SK-N-SH (cell line): ENCODE results near the gene NREP. TPM values are rescaled to one million over a fixed set of nuclear protein-coding genes. Genes with fewer than 3 reads are reported as not detected.

ENCODE experiments used
- CTCF ChIA-PET: fragments of 300-600, 350-600 bp; formaldehyde crosslinking; extraction: SDS; loops from one replicate; lab custom pipeline; 2021; lab: Yijun Ruan, JAX
- POLR2A ChIA-PET: fragments of 350-600 bp; sonication (Branson Sonifier 250); formaldehyde crosslinking; extraction: SDS; loops from one replicate; lab custom pipeline; 2020; ENCODE audit warnings: antibody characterized with exemption, inconsistent platforms; lab: Yijun Ruan, JAX
- DNase-seq: peaks from one replicate; pipeline ENCODE4 v3.0.0; 2012
- H2AFZ ChIP-seq: fragments of 200-600 bp; sonication (generic); 2 replicates; pipeline ENCODE4 v1.8.1; 2016; ENCODE audit warnings: antibody characterized with exemption, mild to moderate bottlenecking, low read depth
- H3F3A ChIP-seq: fragments of 200-600 bp; sonication (generic); replicated peaks from 2 replicates; pipeline ENCODE3; 2016; ENCODE audit warnings: antibody characterized with exemption, mild to moderate bottlenecking; ENCODE audit not compliant: insufficient read depth
- H3K27ac ChIP-seq, 2 experiments: fragments of 200-500 bp in 1 of 2; fragments of 200-600 bp in 1 of 2; sonication (Bioruptor generic) in 1 of 2; sonication (generic), shearing (Covaris generic) in 1 of 2; 2 replicates each; pipeline versions ENCODE4 v1.5.1 to v1.6.1; 2014 to 2016; ENCODE audit warnings: low read depth in 2 of 2, inconsistent platforms in 1 of 2, low read length in 1 of 2, mild to moderate bottlenecking in 1 of 2, mixed read lengths in 1 of 2
- H3K27me3 ChIP-seq: fragments of 200-600 bp; sonication (generic), shearing (Covaris generic); 2 replicates; pipeline ENCODE4 v1.6.1; 2016; ENCODE audit warnings: mixed run types; ENCODE audit not compliant: insufficient read depth
- H3K36me3 ChIP-seq, 2 experiments: fragments of 200-500 bp in 1 of 2; fragments of 200-600 bp in 1 of 2; sonication (Bioruptor generic) in 1 of 2; sonication (generic) in 1 of 2; replicated peaks in 1 of 2; 2 replicates each; pipeline versions ENCODE3 to v1.5.1; 2014 to 2016; ENCODE audit warnings: low read length in 1 of 2, mild to moderate bottlenecking in 1 of 2; ENCODE audit not compliant: insufficient read depth in 2 of 2, control insufficient read depth in 1 of 2
- H3K4me1 ChIP-seq, 2 experiments: fragments of 200-500 bp in 1 of 2; fragments of 200-600 bp in 1 of 2; sonication (Bioruptor generic) in 1 of 2; sonication (generic), shearing (Covaris generic) in 1 of 2; 2 replicates each; pipeline versions ENCODE4 v1.5.1 to v1.6.1; 2014 to 2016; ENCODE audit warnings: low read depth in 1 of 2, low read length in 1 of 2, mixed run types in 1 of 2; ENCODE audit not compliant: insufficient read depth in 2 of 2, control insufficient read depth in 1 of 2
- H3K4me2 ChIP-seq: fragments of 200-600 bp; sonication (generic), shearing (Covaris generic); 2 replicates; pipeline ENCODE4 v1.6.1; 2017; ENCODE audit warnings: mixed run types
- H3K4me3 ChIP-seq, 2 experiments: fragments of 200-500 bp in 1 of 2; fragments of 200-600 bp in 1 of 2; sonication (Bioruptor generic) in 1 of 2; sonication (generic), shearing (Covaris generic) in 1 of 2; 2 replicates each; pipeline versions ENCODE4 v1.5.1 to v1.8.1; 2014 to 2016; ENCODE audit warnings: low read depth in 2 of 2, inconsistent platforms in 1 of 2, low read length in 1 of 2, mild to moderate bottlenecking in 1 of 2, mixed read lengths in 1 of 2, moderate library complexity in 1 of 2
- H3K79me2 ChIP-seq: fragments of 200-600 bp; sonication (generic); 2 replicates; pipeline ENCODE4 v1.8.1; 2017; ENCODE audit warnings: mild to moderate bottlenecking; ENCODE audit not compliant: insufficient read depth
- H3K9ac ChIP-seq: fragments of 200-600 bp; sonication (generic); 2 replicates; pipeline ENCODE4 v1.6.1; 2017; ENCODE audit warnings: mixed run types
- H3K9me2 ChIP-seq: fragments of 200-600 bp; sonication (generic); 2 replicates; pipeline ENCODE4 v1.6.1; 2017; ENCODE audit warnings: mixed run types
- H3K9me3 ChIP-seq: fragments of 200-600 bp; sonication (generic); 2 replicates; pipeline ENCODE4 v1.6.1; 2017; ENCODE audit warnings: mixed run types, mild to moderate bottlenecking, moderate library complexity
- H4K20me1 ChIP-seq: fragments of 200-600 bp; sonication (generic); 2 replicates; pipeline ENCODE4 v1.6.1; 2017; ENCODE audit warnings: mild to moderate bottlenecking, mixed run types; ENCODE audit not compliant: insufficient read depth
- ELF1 ChIP-seq: IDR thresholded peaks from 2 replicates; pipeline ENCODE4 v1.4.0; 2012
- FOXJ3 ChIP-seq: sonication (generic); formaldehyde crosslinking; IDR thresholded peaks from 2 replicates; pipeline ENCODE4 v1.5.1; 2020; ENCODE audit warnings: mild to moderate bottlenecking, missing genetic modification reagents
- GATA2 ChIP-seq: sonication (generic); formaldehyde crosslinking; IDR thresholded peaks from 2 replicates; pipeline ENCODE4 v1.5.0; 2020; ENCODE audit warnings: mild to moderate bottlenecking, missing genetic modification reagents
- JUND ChIP-seq: IDR thresholded peaks from 2 replicates; pipeline ENCODE4 v1.4.0; 2012
- MEF2A ChIP-seq: IDR thresholded peaks from 2 replicates; pipeline ENCODE4 v1.4.0; 2012; ENCODE audit warnings: low read depth, borderline replicate concordance
- MXI1 ChIP-seq: IDR thresholded peaks from 2 replicates; pipeline ENCODE4 v1.6.1; 2012; ENCODE audit warnings: mild to moderate bottlenecking, low read depth, low read length, improper control_type of control experiment
- NFIC ChIP-seq: IDR thresholded peaks from 2 replicates; pipeline ENCODE4 v1.4.0; 2012; ENCODE audit warnings: borderline replicate concordance
- NRF1 ChIP-seq: IDR thresholded peaks from 2 replicates; pipeline ENCODE4 v1.6.1; 2012; ENCODE audit warnings: low read depth, mild to moderate bottlenecking, low read length
- POLR2AphosphoS5 ChIP-seq: IDR thresholded peaks from 2 replicates; pipeline ENCODE4 v1.6.1; 2012; ENCODE audit warnings: low read depth, low read length
- REST ChIP-seq: IDR thresholded peaks from 2 replicates; pipeline ENCODE4 v1.6.1; 2012; ENCODE audit warnings: mild to moderate bottlenecking, low read depth, low read length, moderate library complexity
- RFX5 ChIP-seq: IDR thresholded peaks from 2 replicates; pipeline ENCODE4 v1.6.1; 2012; ENCODE audit warnings: mild to moderate bottlenecking, improper control_type of control experiment, low read length
- SIN3A ChIP-seq: IDR thresholded peaks from 2 replicates; pipeline ENCODE4 v1.6.1; 2012; ENCODE audit warnings: low read depth, mild to moderate bottlenecking, low read length, moderate library complexity, borderline replicate concordance
- TAF1 ChIP-seq: IDR thresholded peaks from 2 replicates; pipeline ENCODE4 v1.6.1; 2012; ENCODE audit warnings: low read depth, mild to moderate bottlenecking, low read length, moderate library complexity, borderline replicate concordance
- USF1 ChIP-seq: IDR thresholded peaks from 2 replicates; pipeline ENCODE4 v1.4.0; 2012; ENCODE audit warnings: low read depth, borderline replicate concordance
- YY1 ChIP-seq: IDR thresholded peaks from 2 replicates; pipeline ENCODE4 v1.4.0; 2012; ENCODE audit warnings: low read depth, mild to moderate bottlenecking
- polyA plus RNA-seq, 3 experiments: library from polyadenylated mRNA; depleted of rRNA; stranded (reverse); fragments of >200 nt; gene quantifications; 2 replicates each; pipeline ENCODE4 v1.2.3, GENCODE V29; 2012
- TF ChIP-seq, protein P1 (sequence below): fragments of 150-350 bp; IDR thresholded peaks from 2 replicates; pipeline ENCODE4 v1.6.1; 2017; ENCODE audit warnings: antibody characterized with exemption, low read length, low read depth, borderline replicate concordance
- TF ChIP-seq, protein P2 (sequence below): fragments of 150-350 bp; IDR thresholded peaks from 2 replicates; pipeline ENCODE4 v1.6.1; 2016; ENCODE audit warnings: mild to moderate bottlenecking, low read depth, low read length

NREP gene
- polyA plus RNA-seq, 1 of the 3 experiments (the other 2 are of a cell fraction) = 94.4 TPM

DNA sequence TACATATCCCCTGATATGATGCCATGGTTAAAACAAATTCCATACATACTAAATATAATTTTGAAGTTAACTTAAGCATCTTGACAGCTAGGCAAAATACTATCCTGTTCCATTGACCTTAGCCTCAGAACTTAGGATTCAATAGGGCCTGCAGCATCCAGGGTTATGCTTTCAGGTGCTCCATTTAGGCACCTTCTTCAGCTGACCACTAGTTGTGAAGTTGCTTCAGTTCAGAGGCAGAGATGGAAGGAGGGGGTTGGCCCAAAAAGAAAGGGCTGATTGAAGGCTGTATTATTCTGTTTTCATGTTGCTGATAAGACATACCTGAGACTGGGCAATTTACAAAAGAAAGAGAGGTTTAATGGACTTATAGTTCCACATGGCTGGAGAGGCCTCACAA lies 7.0 kb upstream of the NREP start:
- Histone ChIP-seq H3K79me2 (no peaks in the 10 kb centered on the region), H3K9me3 (no peaks in the 10 kb centered on the region), H3K27ac (no peak overlapping the region), H3K4me3 (no peak overlapping the region), H3K9me2 (no peaks in the 10 kb centered on the region), H3K4me1 (peaks cover 0 to 1% of the 10 kb centered on the region in 2 experiments; a peak in 1 of 4 replicates), H3F3A (peaks cover 3% of the 10 kb centered on the region), H3K4me2 (no peak overlapping the region), H4K20me1 (no peaks in the 10 kb centered on the region), H3K27me3 (no peaks in the 10 kb centered on the region), H2AFZ (no peak overlapping the region), H3K36me3 (no peaks in the 10 kb centered on the region), H3K9ac (no peak overlapping the region)
- DNase-seq = no peak
- CTCF ChIA-PET = no interaction called here
- POLR2A ChIA-PET = no interaction called here
- TF ChIP-seq MEF2A (no peak), FOXJ3 (CRISPR knock-in tag) (no peak), GATA2 (no peak), TAF1 (no peak), JUND (no peak), USF1 (no peak), SIN3A (no peak), REST (no peak), MXI1 (no peak), RFX5 (no peak), ELF1 (no peak), NFIC (no peak), NRF1 (no peak), POLR2AphosphoS5 (no peak), YY1 (no peak)
- TF ChIP-seq, protein P1, sequence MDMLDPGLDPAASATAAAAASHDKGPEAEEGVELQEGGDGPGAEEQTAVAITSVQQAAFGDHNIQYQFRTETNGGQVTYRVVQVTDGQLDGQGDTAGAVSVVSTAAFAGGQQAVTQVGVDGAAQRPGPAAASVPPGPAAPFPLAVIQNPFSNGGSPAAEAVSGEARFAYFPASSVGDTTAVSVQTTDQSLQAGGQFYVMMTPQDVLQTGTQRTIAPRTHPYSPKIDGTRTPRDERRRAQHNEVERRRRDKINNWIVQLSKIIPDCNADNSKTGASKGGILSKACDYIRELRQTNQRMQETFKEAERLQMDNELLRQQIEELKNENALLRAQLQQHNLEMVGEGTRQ = no peak
- TF ChIP-seq, protein P2, sequence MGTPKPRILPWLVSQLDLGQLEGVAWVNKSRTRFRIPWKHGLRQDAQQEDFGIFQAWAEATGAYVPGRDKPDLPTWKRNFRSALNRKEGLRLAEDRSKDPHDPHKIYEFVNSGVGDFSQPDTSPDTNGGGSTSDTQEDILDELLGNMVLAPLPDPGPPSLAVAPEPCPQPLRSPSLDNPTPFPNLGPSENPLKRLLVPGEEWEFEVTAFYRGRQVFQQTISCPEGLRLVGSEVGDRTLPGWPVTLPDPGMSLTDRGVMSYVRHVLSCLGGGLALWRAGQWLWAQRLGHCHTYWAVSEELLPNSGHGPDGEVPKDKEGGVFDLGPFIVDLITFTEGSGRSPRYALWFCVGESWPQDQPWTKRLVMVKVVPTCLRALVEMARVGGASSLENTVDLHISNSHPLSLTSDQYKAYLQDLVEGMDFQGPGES = no peak
